Measurements from ENCODE around the gene IGSF21. TPM values are rescaled to one million over a fixed set of nuclear protein-coding genes. Genes with fewer than 3 reads are reported as not detected.

IGSF21 gene
- total and polyA plus RNA-seq, 4 donors: 0.31 to 1.5 (median 0.88) TPM

- Histone ChIP-seq H3K9me3 (ENCODE audit: control insufficient read depth in 4 of 4, low read length in 3 of 4) (no peaks in the 10 kb centered on the region), H3K27me3 (ENCODE audit: control insufficient read depth in 4 of 4, insufficient read depth in 4 of 4, low read length in 3 of 4) (peaks cover 0 to 4% (median 0%) of the 10 kb centered on the region in 4 donors), H3K27ac (ENCODE audit: low read depth in 1 of 2, low read length in 2 of 2) (no peak overlapping the region), H3K4me3 (ENCODE audit: low read depth in 1 of 3, low read length in 3 of 3) (no peak overlapping the region), H3K36me3 (ENCODE audit: control insufficient read depth in 4 of 4, insufficient read depth in 3 of 4, low read depth in 1 of 4, low read length in 3 of 4) (no peaks in the 10 kb centered on the region), H3K4me1 (ENCODE audit: control insufficient read depth in 4 of 4, insufficient read depth in 4 of 4, low read length in 3 of 4) (no peaks in the 10 kb centered on the region), H3K9ac (ENCODE audit: low read depth in 1 of 2, low read length in 2 of 2) (no peak overlapping the region)
- no peak for DNase-seq (ENCODE audit: low spot score)
- TF ChIP-seq CTCF (IDR thresholded peaks at IDR 0.05; ENCODE audit: low read depth, low read length, missing input control) (no peak), YY1 (IDR thresholded peaks at IDR 0.05) (no peak), SP1 (IDR thresholded peaks at IDR 0.05) (no peak), HNF4A (conservative IDR thresholded peaks at IDR 0.05) (no peak), JUND (IDR thresholded peaks at IDR 0.05) (no peak), MAX (IDR thresholded peaks at IDR 0.05) (no peak), FOXA2 (IDR thresholded peaks at IDR 0.05) (no peak), ZBTB33 (IDR thresholded peaks at IDR 0.05) (no peak)
- 84% methylated on average over 2 of the region's 2 CpGs for WGBS
Observed at GRCh38 chr1:18093646-18094045, 14.0 kb upstream of the IGSF21 start.

- TF ChIP-seq GABPA (IDR thresholded peaks at IDR 0.05 in 1 of 2, conservative IDR thresholded peaks at IDR 0.05 in 1 of 2) (no peak), NR2F2 (IDR thresholded peaks at IDR 0.05) (no peak), JUND (IDR thresholded peaks at IDR 0.05) (no peak), ATF3 (IDR thresholded peaks at IDR 0.05) (no peak), RAD21 (IDR thresholded peaks at IDR 0.05) (no peak), HNF4A (conservative IDR thresholded peaks at IDR 0.05) (no peak), MAX (IDR thresholded peaks at IDR 0.05) (no peak), HNF4G (IDR thresholded peaks at IDR 0.05) (no peak), YY1 (IDR thresholded peaks at IDR 0.05) (no peak), SP1 (IDR thresholded peaks at IDR 0.05) (no peak), TAF1 (conservative IDR thresholded peaks at IDR 0.05) (no peak), CTCF (IDR thresholded peaks at IDR 0.05; ENCODE audit: low read depth, low read length, missing input control) (no peak), FOXA1 (IDR thresholded peaks at IDR 0.05) (no peak), EGR1 (IDR thresholded peaks at IDR 0.05; ENCODE audit: low read depth in 2 of 2) (no peak), FOXA2 (IDR thresholded peaks at IDR 0.05) (no peak), RXRA (IDR thresholded peaks at IDR 0.05) (no peak), REST (IDR thresholded peaks at IDR 0.05) (no peak)
- 74% methylated on average over 1 of the region's 1 CpG for WGBS
- Histone ChIP-seq H3K9me3 (ENCODE audit: control insufficient read depth in 4 of 4, low read length in 3 of 4) (no peaks in the 10 kb centered on the region), H3K27me3 (ENCODE audit: control insufficient read depth in 4 of 4, insufficient read depth in 4 of 4, low read length in 3 of 4) (peaks cover 0 to 4% (median 0%) of the 10 kb centered on the region in 4 donors), H3K4me3 (ENCODE audit: low read depth in 1 of 3, low read length in 3 of 3) (no peak overlapping the region), H3K36me3 (ENCODE audit: control insufficient read depth in 4 of 4, insufficient read depth in 3 of 4, low read depth in 1 of 4, low read length in 3 of 4) (no peaks in the 10 kb centered on the region), H3K9ac (ENCODE audit: low read depth in 1 of 2, low read length in 2 of 2) (no peak overlapping the region), H3K4me1 (ENCODE audit: control insufficient read depth in 4 of 4, insufficient read depth in 4 of 4, low read length in 3 of 4) (no peaks in the 10 kb centered on the region), H3K27ac (ENCODE audit: low read depth in 1 of 2, low read length in 2 of 2) (no peak overlapping the region)
- no peak for DNase-seq (ENCODE audit: low spot score)
Observed at GRCh38 chr1:18094096-18094495, 13.5 kb upstream of the IGSF21 start.

Measured in liver (tissue), 9 donors.